Lung microvascular endothelial cell (primary cell): ENCODE results near the gene LRRIQ4. TPM values are rescaled to one million over a fixed set of nuclear protein-coding genes. Genes with fewer than 3 reads are reported as not detected.

Source experiments
- DNase-seq, 2 donors: peaks; one replicate each; pipeline versions ENCODE4 v3.0.0 to v3.0.0-alpha.2; 2010; ENCODE audit warnings: low read depth in 2 of 2
- total RNA-seq: library from RNA; depleted of rRNA; stranded (reverse); fragments of >200 nt; gene quantifications from 2 replicates; pipeline ENCODE4 v1.2.1, GENCODE V29; 2014

The LRRIQ4 gene
- total RNA-seq, 1 donor from 2014 or later = not detected

DNA sequence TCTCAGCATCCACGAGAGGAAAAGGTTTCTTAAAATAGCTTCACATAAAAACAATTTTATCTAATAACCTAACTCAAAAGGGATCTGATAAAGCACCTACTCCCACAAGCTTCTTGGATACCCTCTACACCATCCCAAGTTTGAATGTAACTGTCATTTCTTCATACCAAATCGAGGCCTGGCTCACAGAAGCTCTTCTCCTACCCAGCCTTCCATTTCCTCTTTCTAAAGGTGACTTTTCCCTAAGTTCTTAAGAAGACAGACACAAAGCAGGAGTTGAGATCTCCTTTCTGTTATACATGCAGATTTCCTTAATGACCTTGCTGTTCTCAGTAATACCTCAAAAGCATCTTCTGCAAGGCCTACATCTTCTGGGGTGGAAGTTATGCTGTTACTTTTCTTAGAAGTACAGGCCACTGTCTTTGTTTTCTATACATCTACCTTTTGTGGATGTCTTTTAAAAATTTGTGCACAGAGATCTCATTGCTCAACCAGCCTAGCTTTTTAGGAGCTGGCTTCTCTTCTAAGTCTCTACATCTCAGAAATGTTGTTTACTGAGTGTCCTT lies 3.4 kb upstream of the LRRIQ4 start:
- DNase-seq = no peak

DNA sequence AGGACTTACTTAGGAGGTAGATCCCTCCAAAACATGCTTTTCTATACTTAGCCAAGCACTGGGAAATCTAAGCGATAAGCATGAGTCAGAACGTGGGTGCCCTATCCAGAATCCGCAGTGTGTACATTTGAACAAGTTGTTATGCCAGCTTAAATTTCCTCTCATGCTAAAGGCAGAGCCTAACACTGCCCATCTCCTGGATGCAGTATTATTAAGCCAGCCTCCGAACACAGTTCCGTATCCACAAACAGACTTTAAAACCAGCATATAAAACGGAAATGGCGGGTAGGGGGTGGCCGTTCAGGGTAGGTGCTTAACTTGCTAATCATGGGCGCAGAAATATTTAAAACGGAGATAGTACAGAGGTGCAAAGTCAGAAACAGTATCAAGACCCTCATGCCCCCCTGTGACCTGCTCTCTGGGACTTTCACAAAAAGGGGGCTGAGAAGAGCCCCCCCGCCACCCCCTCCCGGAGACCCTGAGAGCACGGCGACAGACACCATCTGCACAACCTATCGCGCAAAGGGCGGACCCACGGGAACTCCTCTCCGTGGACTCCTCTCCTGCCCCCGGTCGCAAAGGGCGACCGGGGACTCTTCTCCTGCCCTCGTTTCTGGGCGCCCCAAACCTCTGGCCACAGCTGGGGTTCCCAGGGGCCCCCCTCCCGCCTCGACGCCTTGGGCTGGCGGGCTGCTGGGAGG lies 889 bp upstream of the LRRIQ4 start:
- peak in 1 of 2 donors; percentile 48 for DNase-seq

DNA sequence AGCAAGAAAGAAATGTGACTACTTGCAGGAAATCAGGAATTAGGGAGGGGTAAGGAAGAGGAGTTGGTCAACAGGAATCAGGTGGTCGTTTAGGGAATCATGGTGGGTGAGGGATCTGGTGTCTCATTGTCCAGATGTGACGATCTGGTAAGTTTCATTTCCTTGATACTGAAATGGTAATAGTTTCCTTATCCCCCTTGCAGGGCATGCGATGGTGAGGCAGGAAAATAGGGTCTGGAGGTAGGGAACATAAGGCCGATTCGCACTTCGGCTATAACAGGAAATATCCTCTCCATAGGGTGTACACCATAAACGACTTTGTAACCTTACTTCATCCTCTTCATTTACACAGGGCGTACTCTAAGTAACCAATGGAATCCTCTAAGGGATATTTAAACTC lies 608 bp downstream of the LRRIQ4 start:
- DNase-seq = no peak

DNA sequence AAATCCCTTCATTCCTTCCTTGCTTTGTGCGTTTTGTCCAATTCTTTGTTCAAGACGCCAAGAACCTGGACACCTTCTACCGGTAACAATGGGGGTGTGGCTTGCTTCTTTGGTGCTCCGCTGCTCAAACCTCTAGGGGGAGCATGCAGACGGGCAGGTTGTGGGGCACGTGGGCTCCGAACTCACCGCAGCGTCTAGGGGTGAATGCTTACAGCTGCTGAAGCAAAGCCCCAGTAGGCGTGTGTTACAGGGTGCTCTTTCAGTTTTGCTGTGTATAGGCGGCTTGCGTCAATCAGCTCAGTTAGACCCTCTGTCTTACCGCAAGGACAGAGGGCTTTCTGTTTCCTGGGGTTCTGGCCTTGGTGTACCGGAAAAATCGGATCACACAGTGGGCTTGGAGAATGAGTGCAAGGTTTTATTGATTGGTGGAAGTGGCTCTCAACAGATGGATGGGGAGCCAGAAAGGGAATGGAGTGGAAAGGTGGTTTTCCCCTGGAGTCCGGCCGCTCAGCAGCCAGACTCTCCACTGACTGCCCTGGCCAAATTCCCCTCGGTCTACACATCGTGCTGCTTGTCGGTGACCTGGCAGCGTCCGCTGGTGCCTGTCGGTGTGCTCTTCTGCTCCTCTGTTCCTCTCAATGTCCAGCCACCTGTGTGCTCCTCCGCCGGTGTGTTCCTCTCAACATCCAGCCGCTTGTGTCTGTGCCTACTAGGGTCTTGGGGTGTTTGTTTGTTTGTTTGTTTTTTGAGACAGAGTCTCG lies 1.3 kb downstream of the LRRIQ4 start:
- peak; percentile 14 to 53 for DNase-seq

DNA sequence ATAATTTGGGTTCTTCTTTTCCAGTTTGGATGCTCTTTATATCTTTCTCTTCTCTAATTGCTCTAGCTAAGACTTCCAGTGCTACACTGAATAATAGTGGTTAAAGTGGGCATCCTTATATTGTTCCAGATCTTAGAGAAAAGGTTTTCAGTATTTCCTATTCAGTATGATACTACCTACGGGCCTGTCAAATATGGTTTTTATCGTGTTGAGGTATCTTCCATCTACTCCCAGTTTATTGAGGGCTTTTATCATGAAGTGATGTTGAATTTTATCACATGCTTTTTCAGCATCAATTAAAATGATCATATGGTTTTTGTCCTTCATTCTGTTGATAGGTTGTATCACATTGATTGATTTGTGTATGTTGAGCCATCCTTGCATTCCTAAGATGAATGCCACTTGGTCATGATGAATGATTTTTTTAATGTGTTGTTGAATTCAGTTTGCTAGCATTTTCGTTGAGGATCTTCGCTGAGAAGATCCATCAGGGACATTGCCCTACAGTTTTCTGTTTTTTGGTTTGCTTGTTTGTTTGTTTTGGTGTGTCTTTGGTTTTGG lies 3.0 kb downstream of the LRRIQ4 start:
- DNase-seq = no peak

DNA sequence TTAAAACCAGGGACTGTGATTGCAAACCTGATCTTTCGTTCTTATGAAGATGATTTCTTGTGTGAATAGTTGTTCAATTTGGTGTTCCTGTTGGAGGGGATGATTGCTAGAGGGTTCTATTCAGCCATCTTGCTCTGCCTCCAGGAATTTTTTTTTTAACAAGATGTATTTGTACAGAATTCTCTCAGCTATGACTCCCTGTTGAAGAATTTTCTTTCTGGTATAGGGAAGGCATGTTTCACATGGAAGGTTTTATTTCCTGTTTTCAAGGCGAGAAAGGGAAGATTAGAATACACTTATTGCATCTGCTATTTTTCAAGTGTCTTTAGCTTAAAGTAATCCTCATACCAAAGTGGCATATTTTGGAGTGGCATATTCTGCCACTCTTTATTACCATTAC lies 5.6 kb downstream of the LRRIQ4 start:
- no peak for DNase-seq

DNA sequence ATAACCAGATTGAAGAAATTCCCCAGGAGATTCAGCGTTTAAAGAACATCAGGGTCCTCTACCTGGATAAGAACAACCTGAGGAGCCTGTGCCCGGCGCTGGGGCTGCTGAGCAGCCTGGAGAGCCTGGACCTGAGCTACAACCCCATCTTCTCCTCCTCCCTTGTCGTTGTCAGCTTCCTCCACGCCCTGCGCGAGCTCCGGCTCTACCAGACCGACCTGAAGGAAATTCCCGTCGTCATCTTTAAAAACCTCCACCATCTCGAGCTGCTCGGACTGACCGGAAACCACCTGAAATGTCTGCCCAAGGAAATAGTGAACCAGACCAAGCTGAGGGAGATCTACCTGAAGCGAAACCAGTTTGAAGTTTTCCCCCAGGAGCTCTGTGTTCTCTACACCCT lies 9.4 kb downstream of the LRRIQ4 start:
- no peak for DNase-seq

DNA sequence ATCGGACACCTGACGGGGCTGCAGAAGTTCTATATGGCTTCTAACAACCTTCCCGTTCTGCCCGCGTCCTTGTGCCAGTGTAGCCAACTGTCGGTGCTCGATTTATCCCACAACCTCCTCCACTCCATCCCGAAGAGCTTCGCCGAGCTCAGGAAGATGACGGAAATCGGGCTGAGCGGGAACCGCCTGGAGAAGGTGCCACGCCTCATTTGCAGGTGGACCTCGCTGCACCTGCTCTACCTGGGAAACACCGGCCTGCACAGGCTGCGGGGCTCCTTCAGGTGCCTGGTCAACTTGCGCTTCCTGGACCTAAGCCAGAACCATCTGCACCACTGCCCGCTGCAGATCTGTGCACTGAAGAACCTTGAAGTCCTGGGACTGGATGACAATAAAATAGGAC lies 9.9 kb downstream of the LRRIQ4 start:
- no peak for DNase-seq

DNA sequence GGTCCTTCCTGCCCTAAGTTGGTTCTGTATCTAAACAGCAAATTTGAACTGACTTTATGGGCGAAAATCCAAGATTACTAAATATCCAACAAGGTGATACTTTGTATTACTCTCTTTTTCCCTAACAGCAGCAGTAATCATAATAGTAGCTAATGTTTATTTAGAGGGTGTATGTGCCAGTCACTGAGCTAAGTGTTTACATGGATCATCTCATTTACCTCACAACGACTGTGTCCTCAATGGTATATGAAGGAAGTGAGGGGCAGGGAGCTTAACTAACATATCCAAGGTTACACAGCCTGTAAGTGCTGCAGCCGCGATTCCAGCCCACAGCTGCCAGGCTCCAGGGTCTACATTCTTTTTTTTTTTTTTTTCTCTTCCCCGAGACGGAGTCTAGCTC lies 10.3 kb downstream of the LRRIQ4 start:
- no peak for DNase-seq

DNA sequence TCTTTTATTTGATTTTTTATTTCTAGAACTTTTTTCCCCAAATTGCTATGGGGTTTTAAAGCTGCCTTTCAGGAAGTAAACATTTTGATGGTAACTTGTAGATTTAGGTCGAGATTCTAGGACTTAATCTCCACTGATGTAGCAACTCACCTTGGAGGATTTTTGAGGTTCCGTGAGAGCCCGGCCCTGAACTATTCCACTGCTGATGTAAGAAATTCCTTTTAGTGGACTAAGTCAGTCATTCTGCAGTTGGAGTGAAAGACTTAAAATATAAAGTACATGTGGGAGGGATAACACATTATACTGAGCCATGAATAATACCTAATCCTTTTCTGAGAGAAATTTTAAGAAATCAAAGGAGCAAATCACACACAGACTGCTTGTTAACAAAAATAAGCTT lies 12.6 kb downstream of the LRRIQ4 start:
- no peak for DNase-seq

DNA sequence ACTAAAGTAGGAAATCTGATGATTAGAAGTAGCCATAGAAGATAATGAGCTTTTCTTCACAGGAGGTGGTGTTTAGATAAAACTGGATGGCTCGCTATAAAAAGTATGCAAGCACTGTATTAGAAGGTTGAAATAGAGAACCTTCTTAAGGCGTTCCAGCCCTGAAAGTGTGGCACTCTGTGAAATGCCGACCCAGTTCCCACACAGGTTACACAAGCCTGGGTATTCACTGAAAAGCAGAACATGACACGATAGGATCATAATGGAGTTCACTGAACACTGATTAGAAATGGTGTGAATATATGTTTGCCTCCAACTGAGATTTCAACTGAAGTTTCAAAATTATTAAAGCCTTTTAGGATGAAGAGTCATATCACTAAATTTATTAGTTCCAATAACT lies 15.0 kb downstream of the LRRIQ4 start:
- DNase-seq = no peak

DNA sequence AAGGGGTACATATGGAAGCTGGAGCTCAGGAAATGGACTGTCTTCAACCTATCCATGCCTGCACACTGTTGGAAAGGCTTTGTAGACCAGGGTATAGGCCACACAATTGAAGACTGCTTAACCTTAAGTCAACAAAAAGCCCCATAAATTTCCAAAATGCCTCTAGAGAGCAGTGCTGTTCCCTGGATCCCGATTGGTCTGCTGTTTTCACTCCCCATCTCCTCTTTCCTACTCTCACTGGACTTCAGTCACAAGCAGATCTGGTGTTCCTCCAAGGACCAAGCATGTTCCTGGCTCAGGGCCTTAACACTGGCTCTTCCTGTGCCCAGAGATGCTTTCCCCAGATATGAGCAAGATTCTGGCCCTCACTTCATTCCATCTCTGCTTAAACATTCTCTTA lies 22.9 kb downstream of the LRRIQ4 start:
- DNase-seq = no peak

DNA sequence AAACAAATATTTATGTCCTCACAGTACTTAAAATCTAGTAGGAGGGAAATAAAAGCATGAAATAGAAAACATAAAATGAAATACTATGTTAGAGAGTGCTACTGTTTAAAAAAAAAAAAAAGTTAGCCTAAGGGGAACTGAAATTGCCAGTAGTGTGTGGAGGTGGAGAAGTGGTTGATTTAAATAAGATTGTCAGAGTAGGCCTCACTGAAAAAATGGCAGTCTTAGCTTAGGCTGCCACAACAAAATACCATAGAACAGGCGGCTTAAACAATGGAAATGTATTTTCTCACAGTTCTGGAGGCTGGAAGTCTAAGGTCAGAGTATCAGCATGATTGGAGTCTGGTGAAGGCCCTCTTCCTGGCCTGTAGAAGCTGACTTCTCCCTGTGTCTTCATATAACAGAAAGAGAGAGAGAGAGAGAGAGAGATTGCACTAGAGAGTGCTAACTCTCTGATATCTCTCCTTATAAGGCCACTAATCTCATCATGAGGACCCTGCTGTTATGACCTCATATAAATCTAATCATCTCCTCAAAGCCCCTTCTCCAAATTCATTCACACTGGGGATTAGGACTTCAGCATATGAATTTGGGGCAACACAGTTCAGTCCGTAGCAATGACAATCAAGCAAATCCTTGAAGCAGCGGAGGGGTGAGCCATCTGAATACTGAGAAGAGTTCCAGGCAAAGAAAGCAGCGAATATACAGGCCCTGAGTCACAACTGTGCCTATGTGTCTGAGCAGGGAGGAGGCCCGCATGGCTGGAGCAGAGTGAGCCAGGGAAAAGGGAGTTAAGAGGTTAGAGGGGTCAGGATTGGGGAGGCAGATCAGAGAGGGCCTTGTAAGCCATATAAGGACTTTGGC lies 23.6 kb downstream of the LRRIQ4 start:
- no peak for DNase-seq

DNA sequence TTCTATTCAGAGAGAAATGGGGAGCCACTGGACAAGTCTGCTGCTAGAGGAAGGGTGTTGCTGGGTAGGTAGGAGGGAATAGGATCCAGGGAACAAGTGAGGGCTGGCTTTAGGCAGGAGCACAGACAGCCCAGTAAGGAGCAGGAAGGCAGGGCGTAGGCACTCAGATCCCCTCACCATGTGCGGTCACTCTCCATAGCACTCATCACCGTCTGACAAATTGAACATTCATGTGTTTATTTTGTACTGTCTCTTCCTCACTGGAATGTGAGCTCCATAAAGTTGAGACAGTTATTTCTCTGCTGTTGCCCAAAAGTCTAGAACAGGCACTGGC lies 24.2 kb downstream of the LRRIQ4 start:
- DNase-seq = no peak

DNA sequence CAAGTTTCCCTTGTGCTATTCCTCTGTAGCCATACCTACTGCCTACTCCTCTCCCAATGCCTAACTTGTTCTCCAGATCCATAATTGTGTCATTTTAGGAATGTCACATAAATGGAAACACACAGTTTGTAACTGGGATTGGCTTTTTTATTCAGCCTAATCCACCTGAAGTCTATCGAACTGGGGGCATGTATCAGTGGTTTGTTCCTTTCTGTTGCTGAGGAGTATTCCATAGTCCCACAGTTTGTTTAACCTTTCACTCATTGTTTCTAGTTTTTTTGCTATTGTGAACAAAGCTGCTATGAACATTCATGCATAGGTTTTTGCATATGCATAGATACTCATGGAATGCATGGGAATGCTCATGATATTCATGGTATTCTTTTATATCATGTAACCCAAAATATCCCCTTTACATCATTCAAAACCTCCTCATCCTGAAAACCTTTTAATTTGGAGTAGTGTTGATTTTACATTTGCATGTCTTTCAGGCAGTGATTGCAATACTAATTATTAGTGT lies 25.9 kb downstream of the LRRIQ4 start:
- no peak for DNase-seq

DNA sequence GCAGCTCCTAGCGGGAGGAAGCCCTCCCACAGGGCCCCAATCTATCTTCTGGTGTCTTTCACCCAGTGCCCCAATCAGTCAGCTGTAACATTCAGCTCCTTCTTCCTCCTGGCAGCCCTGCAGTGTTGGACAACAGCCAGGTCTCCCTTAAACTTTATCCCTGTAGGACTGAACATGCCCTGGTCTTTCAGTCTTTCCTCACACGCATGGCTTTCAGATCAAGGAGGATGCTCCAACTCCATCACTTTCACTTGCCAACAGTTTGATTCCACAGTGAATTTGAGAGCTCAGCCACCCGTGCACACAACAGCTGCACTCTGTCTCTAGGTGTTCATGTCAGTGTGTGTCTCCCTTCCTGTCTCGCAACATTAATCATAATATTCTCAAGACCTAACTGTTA lies 28.5 kb downstream of the LRRIQ4 start:
- DNase-seq = no peak

DNA sequence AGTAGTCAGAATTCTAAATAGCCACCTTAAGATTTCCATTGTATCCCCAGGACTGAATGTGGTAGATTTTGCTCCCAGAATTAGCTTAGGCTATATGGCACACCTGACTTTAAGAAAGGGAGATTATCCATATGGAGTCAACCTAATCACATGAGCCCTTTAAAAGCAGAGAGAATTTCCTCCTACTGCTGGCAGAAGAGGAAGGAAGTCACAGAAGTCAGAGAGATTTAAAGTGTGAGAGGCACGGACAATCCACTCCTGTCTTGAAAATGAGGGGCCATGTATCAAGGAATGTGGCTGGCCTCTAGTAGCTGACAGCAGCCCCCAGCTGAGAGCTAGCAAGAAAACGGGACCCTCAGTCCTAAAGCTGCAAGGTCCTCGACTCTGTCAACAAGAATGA lies 30.3 kb downstream of the LRRIQ4 start:
- no peak for DNase-seq

DNA sequence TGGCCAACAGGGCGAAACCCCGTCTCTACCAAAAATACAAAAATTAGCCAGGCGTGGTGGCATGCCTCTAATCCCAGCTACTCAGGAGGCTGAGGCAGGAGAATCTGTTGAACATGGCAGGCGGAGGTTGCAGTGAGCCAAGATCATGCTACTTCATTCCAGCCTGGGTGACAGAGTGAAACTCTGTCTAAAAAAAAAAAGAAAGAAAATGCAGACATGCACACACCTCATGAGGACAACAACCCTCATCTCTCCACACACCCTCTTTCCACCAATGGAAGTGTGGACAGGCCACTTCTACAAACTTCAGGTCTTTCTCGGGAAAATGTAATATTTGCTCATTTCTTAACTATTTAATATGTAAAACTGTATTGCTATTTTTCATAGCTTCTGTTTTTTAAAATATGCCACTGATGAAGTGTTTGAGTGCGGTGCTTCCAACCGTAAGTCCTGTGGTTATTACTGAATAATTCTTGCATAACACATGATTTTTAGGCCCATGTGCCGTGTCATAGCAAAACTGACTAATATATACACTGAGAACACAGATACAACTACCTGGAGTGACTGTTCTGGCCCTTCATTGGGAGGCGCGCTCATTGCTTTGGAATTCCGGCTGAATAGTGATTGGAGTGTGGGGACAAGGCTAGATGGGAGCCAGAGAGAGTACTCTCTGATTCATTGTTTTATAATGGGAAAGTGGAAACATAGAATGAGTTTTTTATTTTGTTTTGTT lies 34.0 kb downstream of the LRRIQ4 start:
- DNase-seq = no peak

DNA sequence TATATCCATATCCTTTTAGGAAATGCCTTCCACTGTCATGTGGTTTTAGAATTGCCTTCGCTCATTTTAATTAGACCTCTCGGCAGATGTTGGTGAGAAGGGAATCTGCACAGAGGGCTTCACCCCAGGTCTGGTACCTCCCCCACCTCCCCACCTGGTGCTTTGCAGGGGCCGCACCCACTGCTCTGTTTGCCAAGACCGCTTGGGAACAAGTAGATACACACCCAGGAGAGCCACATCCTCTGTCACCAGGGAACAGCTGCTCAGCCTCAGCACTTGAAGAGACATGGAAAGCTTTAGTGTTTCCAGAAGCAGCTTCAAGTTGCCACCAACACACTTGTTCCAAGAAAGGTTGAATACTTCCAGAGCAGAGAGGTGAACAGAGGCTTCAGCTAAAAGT lies 35.2 kb downstream of the LRRIQ4 start:
- DNase-seq = no peak

DNA sequence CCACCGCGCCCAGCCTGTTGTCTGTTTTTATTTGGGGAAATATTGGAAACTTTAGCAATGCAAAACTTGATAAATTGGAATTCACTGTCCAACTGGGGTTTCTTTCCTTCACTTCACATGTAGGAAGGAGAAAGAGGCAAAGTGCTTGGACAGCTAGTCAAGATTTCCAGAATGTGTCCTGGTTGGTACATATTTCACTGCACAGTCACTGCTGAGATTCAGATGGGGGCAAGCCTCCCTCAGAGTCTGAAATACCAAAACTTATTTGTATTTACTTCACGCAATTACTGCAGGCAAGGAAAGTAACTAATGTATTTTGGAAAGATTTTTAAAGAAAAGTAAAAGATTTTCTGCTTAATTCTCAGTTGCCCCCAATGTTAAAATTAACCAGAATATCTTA lies 36.1 kb downstream of the LRRIQ4 start:
- DNase-seq = no peak

DNA sequence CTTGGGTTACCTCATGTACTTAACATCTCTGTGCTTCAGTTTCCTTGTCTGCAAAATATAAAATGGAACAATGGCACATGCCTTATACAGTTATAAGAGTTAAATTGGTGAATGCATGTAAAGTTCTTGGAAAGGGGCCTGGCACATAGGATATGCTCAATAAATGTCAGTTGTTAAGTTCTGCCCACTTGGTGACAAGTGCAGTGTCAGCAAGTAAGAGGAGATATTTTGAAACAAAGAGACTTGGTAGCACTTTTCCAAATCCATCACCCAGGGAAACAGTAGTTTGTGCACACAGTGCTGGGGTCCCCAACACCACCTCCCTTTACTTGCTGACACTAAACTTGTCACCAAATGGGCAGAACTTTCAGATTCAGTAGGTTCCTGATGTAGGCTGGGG lies 37.9 kb downstream of the LRRIQ4 start:
- DNase-seq = no peak
